ENCODE measurements around the gene BRMS1.
"Not testable (repeated sequence)": the region's sequence is repeated elsewhere in the genome, so short reads cannot be mapped to it uniquely, and the experiment has no call there.

BRMS1 gene

DNA sequence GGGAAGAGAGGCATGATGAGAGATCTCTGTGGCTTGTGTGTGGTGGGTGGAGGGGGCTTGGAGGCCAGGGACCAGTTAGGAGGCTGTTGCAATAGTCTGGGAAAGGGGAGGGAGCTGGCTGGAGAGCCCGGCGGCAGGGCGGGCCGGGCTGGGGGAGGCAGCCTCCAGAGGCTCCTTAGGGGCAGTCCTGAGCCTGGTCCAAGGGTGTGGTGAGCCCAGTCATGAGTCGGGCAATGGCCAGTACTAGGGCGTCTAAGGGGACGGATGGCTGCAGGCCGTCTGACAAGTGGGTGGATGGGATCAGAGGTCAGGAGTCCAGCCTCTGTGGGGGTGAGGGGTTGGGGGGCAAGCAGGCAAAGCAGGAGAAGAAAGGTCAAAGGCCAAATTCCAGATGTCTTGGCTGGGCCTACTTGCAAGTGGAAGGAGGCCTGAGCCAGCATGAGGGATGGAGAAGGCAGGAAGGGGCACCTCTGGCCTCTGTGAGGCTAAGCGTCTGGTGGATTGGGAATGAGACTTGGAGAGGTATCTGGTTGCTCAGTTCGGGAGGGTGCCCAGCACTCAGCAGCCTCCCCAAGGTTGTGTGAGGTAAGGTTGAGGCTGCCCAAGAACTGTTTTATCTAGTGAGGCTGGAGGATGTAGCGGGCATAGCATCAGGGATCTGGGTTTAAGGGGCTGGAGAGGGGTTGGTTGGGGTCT, 22.0 kb downstream of the BRMS1 start:
- no peak for DNase-seq (ENCODE audit: low read depth)

- DNase-seq (ENCODE audit: low read depth) = no peak
These were observed 23.3 kb downstream of the BRMS1 start for GRCh38 chr11:66321606-66322005.

DNA sequence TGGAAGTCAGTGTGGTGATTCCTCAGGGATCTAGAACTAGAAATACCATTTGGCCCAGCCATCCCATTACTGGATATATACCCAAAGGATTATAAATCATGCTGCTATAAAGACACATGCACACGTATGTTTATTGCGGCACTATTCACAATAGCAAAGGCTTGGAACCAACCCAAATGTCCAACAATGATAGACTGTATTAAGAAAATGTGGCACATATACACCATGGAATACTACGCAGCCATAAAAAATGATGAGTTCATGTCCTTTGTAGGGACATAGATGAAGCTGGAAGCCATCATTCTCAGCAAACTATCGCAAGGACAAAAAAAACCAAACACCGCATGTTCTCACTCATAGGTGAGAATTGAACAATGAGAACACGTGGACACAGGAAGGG, 24.2 kb downstream of the BRMS1 start:
- not testable (repeated sequence) for DNase-seq (ENCODE audit: low read depth)

DNA sequence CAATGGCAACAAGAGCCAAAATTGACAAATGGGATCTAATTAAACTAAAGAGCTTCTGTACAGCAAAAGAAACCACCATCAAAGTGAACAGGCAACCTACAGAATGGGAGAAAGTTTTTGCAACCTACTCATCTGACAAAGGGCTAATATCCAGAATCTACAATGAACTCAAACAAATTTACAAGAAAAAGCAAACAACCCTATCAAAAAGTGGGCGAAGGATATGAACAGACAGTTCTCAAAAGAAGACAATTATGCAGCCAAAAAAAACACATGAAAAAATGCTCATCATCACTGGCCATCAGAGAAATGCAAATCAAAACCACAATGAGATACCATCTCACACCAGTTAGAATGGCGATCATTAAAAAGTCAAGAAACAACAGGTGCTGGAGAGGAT, 24.6 kb downstream of the BRMS1 start:
- DNase-seq (ENCODE audit: low read depth) = not testable (repeated sequence)

GRCh38 chr11:66318600-66318970, 26.3 kb downstream of the BRMS1 start:
- DNase-seq (ENCODE audit: low read depth) = no peak

DNA sequence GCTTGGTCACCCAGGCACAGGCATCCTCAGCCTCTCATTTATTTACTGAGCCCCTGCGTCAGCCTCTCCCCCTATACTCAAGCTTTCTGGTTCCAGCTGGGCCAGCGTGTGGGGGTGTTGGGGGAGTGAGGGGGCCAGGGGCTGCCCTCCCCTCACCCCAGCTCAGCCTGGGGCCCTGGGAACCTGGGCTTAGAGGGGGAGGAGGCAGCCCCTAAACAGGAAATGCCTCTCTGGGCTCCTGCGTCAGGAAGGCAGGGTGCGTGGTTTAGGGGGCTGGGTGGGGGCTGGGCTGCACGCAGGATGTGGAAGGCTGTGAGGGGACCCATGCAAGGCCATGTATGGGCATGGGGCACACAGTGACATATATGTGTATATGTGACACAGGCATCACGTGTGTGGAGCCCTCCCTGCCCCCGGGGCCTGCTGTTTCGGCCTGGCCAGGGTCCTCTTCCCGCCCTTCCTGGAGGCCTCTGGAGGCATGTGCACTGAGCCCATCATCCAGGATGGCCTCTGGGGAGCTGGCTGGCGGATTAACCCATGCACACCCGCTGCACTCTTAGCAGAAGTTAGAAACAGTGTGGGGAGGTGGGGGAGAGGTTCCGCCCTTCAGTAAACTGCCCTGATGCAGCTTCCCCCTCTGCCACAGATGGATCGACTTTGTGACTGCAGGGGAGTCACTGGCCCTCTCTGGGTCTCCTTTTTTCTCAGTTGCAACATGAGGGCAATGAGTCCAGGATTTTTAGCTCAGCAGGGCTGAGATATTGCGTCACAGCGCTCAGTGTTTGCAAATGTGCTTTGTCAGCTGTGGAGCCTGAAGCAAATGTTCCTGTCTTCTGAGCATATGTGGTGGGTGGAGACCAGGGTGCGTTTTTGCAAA, 26.9 kb downstream of the BRMS1 start:
- peak; percentile 39 for DNase-seq (ENCODE audit: low read depth)

DNA sequence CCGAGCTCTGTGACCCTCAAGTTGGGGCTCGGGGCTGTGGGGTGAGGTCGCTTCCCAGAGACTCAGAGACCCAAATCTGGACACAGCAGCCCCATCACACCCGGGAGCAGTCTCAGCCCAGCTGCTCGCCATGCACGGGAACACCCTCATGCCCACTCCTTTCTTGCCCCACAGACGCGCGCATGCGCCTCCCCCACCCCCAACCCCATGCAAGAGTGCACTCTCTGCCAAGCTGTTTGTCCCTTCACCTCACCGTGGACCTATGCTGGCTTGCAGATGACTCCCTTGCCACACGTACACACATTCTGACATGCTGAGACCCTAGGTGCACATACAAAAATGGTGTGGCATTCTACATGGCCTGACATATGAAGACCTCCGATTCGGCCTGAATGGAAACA, 27.6 kb downstream of the BRMS1 start:
- peak; percentile 41 for DNase-seq (ENCODE audit: low read depth)

DNA sequence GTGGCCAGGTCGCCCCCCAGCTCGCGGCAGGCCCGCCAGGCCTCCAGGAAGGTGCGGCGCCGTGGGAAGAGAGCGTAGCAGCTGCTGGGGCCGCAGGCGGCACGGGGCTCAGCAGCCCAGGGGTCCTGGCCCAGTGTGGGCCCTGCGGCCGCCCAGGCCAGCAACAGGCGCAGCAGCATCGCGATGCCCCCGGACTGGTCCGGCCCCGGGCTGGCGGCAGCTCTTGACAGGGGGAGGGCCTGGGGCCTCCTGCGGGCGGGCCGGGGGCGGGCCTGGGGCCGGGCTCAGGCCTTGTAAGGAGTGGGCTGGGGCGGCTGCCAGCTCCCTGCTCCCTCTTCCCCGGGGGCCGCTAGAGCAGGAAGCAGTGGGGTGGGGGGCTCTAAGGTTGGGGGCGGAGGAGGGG, 28.1 kb downstream of the BRMS1 start, which contains the start of gene CD248:
TSS of gene CD248 (minus strand) at position 196 of the 403 bp plus-strand sequence. CDS start at position 179, 17 bp downstream.
- no peak for DNase-seq (ENCODE audit: low read depth)

DNA sequence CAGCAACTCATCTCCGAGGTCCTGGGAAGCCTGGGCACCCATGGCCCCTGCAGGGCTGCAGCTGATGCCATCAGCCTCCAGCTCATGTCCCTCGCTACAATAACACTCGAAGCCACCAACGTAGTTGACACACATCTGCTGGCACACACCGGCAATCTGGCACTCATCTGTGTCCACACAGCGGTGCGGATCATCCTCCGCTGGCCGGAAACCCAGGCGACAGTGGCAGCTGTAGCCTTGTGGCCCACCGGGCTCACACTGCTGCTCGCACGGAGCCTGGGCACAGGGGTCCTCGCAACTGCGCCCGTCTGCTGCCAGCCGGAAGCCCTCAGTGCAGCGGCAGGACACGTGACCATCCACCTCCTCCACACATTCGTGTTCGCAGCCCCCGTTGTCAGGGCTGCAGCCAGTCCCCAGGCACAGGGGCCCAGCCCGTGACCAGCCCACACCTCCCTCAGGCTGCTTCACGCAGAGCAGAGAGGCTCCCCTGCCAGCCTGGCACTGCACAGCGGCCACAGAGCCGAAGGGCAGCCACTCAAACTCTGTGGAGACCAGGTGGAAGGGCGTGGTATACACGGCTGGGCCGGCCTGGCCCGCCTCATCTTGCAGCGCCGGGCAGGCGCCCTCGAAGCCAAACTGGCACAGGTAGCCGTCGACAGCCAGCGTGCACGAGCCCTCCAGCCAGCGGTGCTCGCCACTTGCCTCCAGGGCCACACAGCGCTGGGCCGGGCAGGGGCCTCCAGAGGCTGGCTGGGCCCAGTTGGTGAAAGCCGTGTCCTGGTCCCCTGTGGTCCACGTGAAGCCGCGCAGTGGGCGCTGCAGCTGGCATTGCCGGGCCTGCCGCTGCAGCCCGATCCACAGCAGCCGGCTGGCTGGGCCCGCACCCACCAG, 28.7 kb downstream of the BRMS1 start:
- no peak for DNase-seq (ENCODE audit: low read depth)

DNA sequence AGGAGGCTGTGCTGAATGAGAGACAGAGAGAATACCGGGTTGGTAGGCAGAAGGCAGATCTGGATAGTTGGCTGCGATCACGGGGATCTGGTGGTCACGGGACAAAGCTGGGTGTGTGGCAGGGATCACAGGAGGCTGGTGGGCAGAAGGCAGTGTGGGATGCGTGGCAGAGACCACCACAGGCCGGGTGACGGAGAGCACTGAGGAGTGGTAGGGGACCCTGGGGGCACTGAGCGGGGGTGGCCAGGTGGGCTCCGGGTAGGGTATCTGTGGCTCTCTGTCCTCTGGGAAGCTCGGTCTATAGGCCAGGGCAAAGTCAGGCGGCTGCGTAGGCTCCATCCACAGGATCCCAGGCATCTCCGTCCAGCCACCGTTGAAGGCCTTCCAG, 29.4 kb downstream of the BRMS1 start:
- DNase-seq (ENCODE audit: low read depth) = no peak

DNA sequence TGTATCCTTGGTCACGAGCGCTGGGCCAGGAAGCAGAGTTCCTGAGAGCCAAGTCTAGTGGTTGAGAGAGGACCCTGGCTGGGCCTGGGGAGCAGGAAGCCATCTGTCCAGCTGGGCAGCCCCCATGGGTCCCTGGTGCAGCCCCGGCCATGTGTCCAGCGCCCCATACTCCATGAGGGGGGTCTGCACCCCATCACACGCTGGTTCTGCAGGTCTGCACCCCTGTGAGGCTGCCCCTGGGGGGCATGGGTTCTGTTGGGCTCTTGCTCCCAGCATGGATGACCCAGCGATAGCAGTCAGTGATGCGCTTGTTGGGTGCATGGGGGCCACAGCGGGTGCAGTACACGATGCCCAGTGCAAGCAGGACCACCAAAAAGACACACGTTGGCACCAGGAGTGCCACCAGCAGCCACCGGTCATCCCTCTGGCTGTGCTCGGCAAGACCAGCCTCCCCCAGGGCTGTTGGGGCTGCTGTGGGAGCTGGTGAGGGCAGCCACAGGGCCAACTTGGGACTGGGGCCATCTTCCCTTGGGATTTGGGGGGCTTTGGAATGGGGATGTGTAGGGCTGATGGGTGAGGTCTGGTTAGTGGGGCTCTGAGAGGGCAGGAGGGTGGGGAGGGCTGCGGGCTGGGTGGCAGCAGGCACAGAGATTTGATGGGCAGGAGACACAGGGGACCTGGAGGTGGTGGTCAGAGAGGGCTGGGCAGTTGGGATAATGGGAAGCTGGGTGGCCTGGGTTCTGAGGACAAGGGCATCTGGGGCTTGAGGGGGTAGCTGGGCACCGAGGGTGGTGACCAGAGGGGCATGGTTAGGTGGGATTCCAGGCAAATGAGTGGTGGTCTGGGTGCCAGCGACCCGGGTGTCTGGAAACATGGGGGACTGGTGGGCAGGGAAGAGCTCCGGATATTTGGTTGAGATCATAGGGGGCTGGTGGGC, 30.1 kb downstream of the BRMS1 start:
- no peak for DNase-seq (ENCODE audit: low read depth)

- DNase-seq (ENCODE audit: low read depth) = no peak
These were observed 30.8 kb downstream of the BRMS1 start for GRCh38 chr11:66314186-66314501.

- no peak for DNase-seq (ENCODE audit: low read depth)
These were observed 31.4 kb downstream of the BRMS1 start for GRCh38 chr11:66313321-66314185.

DNA sequence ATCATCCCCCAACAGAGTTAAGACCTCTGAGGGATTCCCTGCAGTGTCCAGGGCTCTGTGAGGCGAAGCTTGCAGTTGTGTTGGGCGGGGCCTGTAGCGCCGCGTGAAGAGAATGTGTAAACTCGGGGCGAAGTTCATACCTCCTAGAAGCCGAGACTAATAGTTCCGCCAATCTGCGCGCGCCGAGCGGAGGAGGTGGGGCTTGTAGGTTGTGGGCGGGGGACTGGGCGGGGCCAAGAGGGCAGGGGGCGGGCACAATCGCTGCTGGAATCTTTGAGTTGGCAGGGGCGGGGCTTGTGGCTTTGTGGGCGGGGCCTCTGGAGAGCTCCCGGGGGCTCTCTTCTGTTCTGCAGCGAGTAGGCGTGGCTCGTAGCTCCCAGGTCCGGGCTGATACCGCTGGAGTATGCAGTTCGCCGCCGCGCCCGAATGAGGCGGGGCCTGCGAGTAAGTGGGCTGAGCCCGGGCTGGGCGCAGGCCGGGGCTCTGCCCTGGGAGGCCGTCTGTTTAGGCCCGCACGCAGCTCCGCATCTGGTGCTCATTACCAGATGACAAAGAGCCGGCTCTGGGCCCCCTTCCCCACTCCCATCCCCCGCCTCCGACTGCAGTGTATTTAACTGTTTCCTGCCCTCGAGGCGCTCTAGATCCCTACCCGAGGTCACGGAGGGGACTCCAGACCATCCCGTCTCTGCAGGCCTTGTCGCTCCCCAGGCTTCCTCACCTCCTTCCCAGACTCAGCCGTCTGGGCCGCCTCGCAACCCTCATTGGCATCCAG, 32.2 kb downstream of the BRMS1 start:
- DNase-seq (ENCODE audit: low read depth) = peak; percentile 90

DNA sequence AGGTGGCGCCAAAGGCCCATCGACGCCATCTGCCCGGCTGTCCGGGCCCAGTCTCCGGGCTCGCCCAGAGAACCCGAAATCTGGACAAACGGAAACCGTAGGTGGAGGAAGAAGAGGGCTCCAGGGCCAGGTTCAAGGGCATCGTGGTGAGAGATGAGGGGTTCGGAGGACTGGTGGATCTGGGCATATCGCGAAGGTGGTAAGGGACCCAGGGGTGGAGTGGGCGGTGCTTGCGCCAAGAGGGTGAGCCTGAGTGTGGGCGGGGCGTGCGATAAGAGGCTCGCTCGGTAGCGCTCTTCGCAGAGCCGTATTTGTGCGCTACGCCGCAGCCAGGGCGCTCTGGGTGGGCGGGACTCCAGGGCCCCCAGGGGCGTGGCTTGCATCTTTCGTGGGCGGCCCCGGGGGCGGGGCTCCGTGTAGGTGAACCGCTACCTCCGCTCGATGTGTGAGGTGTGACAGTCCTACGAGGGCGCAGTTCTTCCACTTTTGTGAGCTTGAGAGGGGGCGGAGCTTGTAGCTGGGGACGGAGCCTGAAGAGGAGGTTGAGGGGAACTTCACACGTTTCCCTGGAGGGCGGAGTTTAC, 32.8 kb downstream of the BRMS1 start:
- peak; percentile 96 for DNase-seq (ENCODE audit: low read depth)

GRCh38 chr11:66311470-66311964, 33.4 kb downstream of the BRMS1 start:
- DNase-seq (ENCODE audit: low read depth) = no peak

DNA sequence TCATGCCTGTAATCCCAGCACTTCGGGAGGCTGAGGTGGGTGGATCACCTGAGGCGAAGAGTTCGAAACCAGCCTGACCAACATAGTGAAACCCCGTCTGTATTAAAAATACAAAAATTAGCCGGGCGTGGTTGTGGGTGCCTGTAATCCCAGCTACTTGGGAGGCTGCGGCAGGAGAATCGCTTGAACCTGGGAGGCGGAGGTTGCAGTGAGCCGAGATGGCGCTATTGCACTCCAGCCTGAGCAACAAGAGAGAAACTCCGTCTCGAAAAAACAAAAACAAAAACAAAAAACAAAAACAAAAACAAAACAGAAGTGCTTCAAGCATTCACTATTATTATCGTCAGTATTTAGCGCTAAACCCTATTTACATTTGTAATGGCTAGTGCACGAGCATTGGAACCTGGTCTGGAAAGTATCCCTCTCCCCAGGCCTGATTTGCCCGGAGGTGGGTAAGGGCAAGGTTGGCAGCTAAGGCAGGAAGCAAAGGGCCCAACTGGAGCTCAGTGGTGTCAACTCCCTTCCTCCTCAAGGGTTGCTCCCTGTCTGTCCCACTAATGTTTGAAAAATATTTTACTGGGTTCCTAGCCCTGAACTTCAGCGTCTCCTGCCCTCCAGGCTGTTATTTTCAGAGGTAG, 34.0 kb downstream of the BRMS1 start:
- DNase-seq (ENCODE audit: low read depth) = not testable (repeated sequence)

DNA sequence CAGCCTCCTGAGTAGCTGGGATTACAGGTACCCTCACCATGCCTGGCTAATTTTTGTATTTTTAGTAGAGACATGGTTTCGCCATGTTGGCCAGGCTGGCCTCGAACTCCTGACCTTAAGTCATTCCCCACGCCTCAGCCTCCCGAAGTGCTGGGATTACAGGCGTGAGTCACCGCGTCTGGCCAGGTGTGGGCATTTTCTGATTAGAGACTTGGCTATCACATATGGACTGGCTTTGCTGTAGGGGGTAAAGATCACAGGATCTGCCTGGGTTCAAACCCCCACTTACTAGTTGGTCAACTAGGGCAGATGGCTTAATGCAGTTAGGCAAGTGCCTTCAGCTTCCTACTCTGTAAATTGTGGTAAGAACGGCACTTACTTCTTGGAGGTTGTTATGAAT, 34.6 kb downstream of the BRMS1 start:
- DNase-seq (ENCODE audit: low read depth) = no peak

DNA sequence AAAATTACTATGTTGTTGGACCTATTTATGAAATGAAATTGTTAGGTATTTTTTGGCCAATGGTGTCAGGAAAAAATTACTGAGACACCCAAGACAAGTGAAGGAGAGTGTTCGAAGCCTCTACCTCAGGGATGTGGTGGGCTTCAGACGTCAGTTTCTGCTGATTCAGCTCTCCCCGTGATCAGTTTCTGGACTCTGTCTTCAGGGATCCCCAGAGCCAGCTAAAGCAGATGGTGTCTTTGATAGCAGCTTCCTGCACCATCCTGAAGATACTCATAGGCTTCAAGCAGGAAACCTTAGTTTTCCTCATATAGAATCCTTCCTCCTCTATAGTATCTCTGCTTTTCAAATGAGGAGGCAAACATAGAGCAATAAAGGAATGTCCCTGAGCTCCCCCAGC, 35.4 kb downstream of the BRMS1 start:
- DNase-seq (ENCODE audit: low read depth) = no peak
